ENCODE measurements around the gene WDFY1.
A peak's percentile ranks its signal among the peaks of the same experiment; 100 is the strongest.

The WDFY1 gene

DNA sequence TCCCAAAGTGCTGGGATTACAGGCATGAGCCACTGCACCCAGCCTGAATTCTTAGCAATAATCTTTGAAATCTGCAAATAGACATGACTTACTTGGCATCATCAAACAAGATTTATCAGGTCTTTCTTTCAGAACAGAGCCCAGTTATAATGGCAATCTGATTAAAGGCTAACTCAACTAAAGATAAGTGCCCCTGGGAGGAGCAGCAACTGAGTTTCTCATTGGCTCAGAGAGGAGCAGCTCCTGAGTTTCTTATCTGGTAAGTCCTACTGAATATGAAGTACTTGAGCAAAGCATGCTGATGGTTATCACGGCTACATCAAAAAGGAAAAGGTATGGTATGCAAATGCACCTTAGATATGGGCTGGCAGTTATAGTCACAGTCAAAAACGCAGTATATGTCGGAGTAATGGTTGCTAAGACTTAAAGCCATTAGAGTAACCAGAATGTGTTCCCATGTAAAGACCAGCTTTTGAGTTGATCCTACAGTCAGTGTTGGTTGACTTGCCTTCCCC is 92.8 kb downstream of the WDFY1 start:
- DNase-seq, result no peak

- DNase-seq, result no peak
Observed at GRCh38 chr2:223847410-223847809, 97.7 kb downstream of the WDFY1 start.

- DNase-seq, result no peak
Observed at GRCh38 chr2:223846515-223846914, 98.6 kb downstream of the WDFY1 start.

- no peak for DNase-seq
Observed at GRCh38 chr2:223841436-223842190, 103.5 kb downstream of the WDFY1 start.

GRCh38 chr2:223837287-223838061 is 107.7 kb downstream of the WDFY1 start, which contains the start of gene AP1S3:
TSS of gene AP1S3 (minus strand) at chr2:223837582. CDS start at chr2:223837450, 132 bp downstream.
- peak; percentile 78 for DNase-seq

GRCh38 chr2:223835701-223836532 is 109.2 kb downstream of the WDFY1 start:
- DNase-seq, result peak; percentile 19

GRCh38 chr2:223834431-223834830 is 110.7 kb downstream of the WDFY1 start:
- DNase-seq, result no peak

DNA sequence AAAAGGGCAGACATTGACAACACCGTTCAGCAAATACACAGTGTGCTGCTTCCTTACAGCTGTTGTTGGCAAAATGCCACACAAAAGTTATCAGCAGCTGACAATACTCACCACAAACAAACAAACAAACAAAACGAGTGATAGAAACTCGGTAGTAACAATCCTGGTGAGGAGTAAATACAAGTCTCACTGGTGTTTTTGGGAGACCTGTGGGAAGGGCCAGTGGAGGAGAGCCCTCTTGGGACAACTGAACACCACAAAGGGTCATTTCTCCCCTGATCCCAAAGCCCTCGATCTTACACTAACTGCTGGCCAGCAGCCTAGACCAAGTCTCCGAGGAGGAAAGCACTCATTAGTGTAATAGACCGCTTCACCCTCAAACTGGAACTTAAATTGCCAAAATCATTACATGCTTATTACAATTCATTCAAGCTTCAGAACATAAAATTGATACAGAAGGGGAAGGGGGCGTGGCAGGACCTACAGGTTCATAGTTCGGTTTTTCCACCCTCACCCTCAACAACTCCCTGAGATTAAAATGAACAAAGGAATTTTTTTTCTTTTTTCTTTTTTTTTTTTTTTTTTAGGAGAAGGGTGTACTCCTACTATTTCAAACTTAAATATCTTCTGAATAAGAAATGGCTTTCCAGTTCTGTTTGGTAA is 112.8 kb downstream of the WDFY1 start:
- no peak for DNase-seq

GRCh38 chr2:223829128-223829527 is 116.0 kb downstream of the WDFY1 start:
- DNase-seq, result no peak

DNA sequence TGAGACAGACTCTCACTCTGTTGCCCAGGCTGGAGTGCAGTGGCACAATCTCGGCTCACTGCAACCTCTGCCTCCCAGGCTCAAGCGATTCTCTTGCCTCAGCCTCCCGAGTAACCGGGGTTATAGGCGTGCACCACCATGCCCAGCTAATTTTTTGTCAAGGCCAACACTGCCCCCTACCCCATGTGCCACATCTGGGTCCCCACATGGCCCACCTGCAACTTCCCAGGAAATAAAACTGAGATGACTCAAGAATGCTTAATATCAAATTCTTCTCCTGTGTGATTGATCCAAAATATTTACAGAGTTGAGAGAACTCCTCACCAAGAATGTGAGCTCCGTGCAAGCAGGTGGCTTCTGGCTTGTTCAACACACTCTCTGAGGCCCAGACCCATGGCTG is 116.8 kb downstream of the WDFY1 start:
- DNase-seq, result no peak

- DNase-seq, result no peak
Observed at GRCh38 chr2:223826995-223827394, 118.1 kb downstream of the WDFY1 start.
